Smooth muscle cell (in vitro differentiated cells): ENCODE measurements around the gene STUB1. TPM values are rescaled to one million over a fixed set of nuclear protein-coding genes. Genes with fewer than 3 reads are reported as not detected.
A peak's percentile ranks its signal among the peaks of the same experiment; 100 is the strongest.

Experiments
- DNase-seq: peaks from one replicate; lab custom pipeline; 2025; ENCODE audit not compliant: unreplicated experiment; lab: John Stamatoyannopoulos, UW
- H2AFZ ChIP-seq: fragments of 200-600 bp; sonication (generic); 2 replicates; pipeline ENCODE4 v1.6.0; 2016; ENCODE audit warnings: antibody characterized with exemption, low read depth, mild to moderate bottlenecking
- H3F3A ChIP-seq: fragments of 200-600 bp; sonication (generic); 2 replicates; pipeline ENCODE4 v1.6.0; 2017; ENCODE audit warnings: antibody characterized with exemption, low read depth
- H3K27ac ChIP-seq: fragments of 200-600 bp; sonication (generic); 2 replicates; pipeline ENCODE4 v1.5.1; 2016; ENCODE audit warnings: low read depth, mild to moderate bottlenecking
- H3K27me3 ChIP-seq: fragments of 200-600 bp; sonication (generic); 2 replicates; pipeline ENCODE4 v1.6.1; 2016; ENCODE audit warnings: low read depth, mild to moderate bottlenecking
- H3K36me3 ChIP-seq: fragments of 200-600 bp; sonication (generic); 2 replicates; pipeline ENCODE4 v1.5.1; 2016; ENCODE audit warnings: low read depth
- H3K4me1 ChIP-seq: fragments of 200-600 bp; sonication (generic); 2 replicates; pipeline ENCODE4 v1.5.1; 2016; ENCODE audit warnings: low read depth
- H3K4me2 ChIP-seq: fragments of 200-600 bp; sonication (generic); 2 replicates; pipeline ENCODE4 v1.6.0; 2016; ENCODE audit warnings: mild to moderate bottlenecking
- H3K4me3 ChIP-seq: fragments of 200-600 bp; sonication (generic); 2 replicates; pipeline ENCODE4 v1.5.1; 2016; ENCODE audit warnings: mild to moderate bottlenecking
- H3K79me2 ChIP-seq: fragments of 200-600 bp; sonication (generic); 2 replicates; pipeline ENCODE4 v1.6.0; 2016; ENCODE audit warnings: low read depth, mild to moderate bottlenecking
- H3K9ac ChIP-seq: fragments of 200-600 bp; sonication (generic); 2 replicates; pipeline ENCODE4 v1.6.0; 2016; ENCODE audit warnings: low read depth
- H3K9me3 ChIP-seq: fragments of 200-600 bp; sonication (generic); replicated peaks from 2 replicates; pipeline ENCODE4 v1.5.1; 2016; ENCODE audit warnings: low read depth
- H4K20me1 ChIP-seq: fragments of 200-600 bp; sonication (generic); 2 replicates; pipeline ENCODE4 v1.6.0; 2016; ENCODE audit warnings: low read depth
- WGBS: methylation state at CpG from one replicate; pipeline ENCODE4 v1.1.7; 2016; ENCODE audit warnings: low lambda C conversion rate; 5-methylcytosine and 5-hydroxymethylcytosine counted together
- polyA plus RNA-seq: library from polyadenylated mRNA; unstranded; fragments of >200 nt; fragmentation: Nextera tagmentation; extraction: Ambion mirVana; gene quantifications from 2 replicates; pipeline ENCODE4 v1.2.1, GENCODE V29; 2016
- total RNA-seq: library from RNA; depleted of rRNA; stranded (reverse); fragments of >200 nt; gene quantifications from 2 replicates; pipeline ENCODE4 v1.2.3, GENCODE V29; 2014
- TF ChIP-seq, protein P1 (sequence below): fragments of 200-600 bp; sonication (generic); IDR thresholded peaks from 2 replicates; pipeline ENCODE4 v1.5.1; 2017; ENCODE audit warnings: borderline replicate concordance, mild to moderate bottlenecking, antibody characterized with exemption; ENCODE audit not compliant: insufficient read depth, poor library complexity, severe bottlenecking

Gene STUB1
- total and polyA plus RNA-seq, 2 experiments from 2014 or later, result 99.0 to 196 TPM

DNA sequence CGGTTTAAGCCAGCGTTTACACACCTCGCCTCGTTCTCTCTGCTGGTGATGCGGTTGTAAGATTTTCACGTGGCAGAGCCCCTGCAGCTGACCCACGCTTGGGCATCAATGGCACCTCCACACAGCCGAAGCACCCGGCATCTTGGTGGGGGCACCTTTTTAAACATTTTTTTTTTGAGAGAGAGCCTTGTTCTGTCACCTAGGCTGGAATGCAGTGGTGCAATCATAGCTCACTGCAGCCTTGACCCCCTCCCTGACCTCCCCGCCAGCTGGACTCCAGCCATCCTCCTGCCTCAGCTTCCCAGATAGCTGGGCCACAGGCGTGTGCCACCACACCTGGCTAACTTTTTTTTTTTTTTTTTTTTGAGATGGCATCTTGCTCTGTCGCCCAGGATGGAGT lies 26.2 kb upstream of the STUB1 start:
- 93% methylated on average over 12 of the region's 12 CpGs for WGBS
- Histone ChIP-seq H3K9ac (no peak overlapping the region), H3K9me3 (no peaks in the 10 kb centered on the region), H3F3A (no peaks in the 10 kb centered on the region), H3K4me2 (no peak overlapping the region), H4K20me1 (no peaks in the 10 kb centered on the region), H3K27me3 (no peaks in the 10 kb centered on the region), H3K79me2 (no peaks in the 10 kb centered on the region), H3K4me3 (no peak overlapping the region), H2AFZ (no peak overlapping the region), H3K4me1 (peaks cover 7% of the 10 kb centered on the region), H3K36me3 (no peaks in the 10 kb centered on the region), H3K27ac (no peak overlapping the region)
- no peak for DNase-seq
- TF ChIP-seq, protein P1, sequence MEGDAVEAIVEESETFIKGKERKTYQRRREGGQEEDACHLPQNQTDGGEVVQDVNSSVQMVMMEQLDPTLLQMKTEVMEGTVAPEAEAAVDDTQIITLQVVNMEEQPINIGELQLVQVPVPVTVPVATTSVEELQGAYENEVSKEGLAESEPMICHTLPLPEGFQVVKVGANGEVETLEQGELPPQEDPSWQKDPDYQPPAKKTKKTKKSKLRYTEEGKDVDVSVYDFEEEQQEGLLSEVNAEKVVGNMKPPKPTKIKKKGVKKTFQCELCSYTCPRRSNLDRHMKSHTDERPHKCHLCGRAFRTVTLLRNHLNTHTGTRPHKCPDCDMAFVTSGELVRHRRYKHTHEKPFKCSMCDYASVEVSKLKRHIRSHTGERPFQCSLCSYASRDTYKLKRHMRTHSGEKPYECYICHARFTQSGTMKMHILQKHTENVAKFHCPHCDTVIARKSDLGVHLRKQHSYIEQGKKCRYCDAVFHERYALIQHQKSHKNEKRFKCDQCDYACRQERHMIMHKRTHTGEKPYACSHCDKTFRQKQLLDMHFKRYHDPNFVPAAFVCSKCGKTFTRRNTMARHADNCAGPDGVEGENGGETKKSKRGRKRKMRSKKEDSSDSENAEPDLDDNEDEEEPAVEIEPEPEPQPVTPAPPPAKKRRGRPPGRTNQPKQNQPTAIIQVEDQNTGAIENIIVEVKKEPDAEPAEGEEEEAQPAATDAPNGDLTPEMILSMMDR, result no peak

DNA sequence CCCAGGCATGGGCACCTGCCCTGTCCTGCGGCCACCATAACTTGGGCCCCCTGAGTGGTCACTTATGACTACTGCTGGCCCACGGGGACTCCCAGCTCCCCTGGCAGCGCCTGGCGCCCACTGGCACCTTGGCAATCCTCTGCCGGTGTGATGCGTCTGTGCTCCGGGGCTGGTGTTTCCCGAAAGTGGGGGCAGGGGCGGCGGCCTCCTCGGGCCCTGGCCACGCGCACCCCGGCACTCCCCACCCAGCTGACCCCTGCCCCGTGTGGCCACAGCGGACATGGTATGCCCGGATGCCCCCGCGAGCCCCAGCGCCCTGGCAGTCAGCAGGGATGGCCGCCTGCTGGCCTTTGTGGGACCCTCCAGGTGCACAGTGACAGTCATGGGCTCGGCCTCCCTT lies 22.7 kb upstream of the STUB1 start:
- Histone ChIP-seq H3K79me2 (no peaks in the 10 kb centered on the region), H3K4me3 (no peak overlapping the region), H3K36me3 (no peaks in the 10 kb centered on the region), H3K9me3 (no peaks in the 10 kb centered on the region), H3K9ac (no peak overlapping the region), H3K27ac (no peak overlapping the region), H2AFZ (no peak overlapping the region), H3K4me2 (no peak overlapping the region), H3F3A (no peaks in the 10 kb centered on the region), H3K4me1 (peaks cover 3% of the 10 kb centered on the region), H4K20me1 (no peaks in the 10 kb centered on the region), H3K27me3 (no peaks in the 10 kb centered on the region)
- DNase-seq, result no peak
- TF ChIP-seq, protein P1, result no peak
- WGBS, result 96% methylated on average over 19 of the region's 22 CpGs

DNA sequence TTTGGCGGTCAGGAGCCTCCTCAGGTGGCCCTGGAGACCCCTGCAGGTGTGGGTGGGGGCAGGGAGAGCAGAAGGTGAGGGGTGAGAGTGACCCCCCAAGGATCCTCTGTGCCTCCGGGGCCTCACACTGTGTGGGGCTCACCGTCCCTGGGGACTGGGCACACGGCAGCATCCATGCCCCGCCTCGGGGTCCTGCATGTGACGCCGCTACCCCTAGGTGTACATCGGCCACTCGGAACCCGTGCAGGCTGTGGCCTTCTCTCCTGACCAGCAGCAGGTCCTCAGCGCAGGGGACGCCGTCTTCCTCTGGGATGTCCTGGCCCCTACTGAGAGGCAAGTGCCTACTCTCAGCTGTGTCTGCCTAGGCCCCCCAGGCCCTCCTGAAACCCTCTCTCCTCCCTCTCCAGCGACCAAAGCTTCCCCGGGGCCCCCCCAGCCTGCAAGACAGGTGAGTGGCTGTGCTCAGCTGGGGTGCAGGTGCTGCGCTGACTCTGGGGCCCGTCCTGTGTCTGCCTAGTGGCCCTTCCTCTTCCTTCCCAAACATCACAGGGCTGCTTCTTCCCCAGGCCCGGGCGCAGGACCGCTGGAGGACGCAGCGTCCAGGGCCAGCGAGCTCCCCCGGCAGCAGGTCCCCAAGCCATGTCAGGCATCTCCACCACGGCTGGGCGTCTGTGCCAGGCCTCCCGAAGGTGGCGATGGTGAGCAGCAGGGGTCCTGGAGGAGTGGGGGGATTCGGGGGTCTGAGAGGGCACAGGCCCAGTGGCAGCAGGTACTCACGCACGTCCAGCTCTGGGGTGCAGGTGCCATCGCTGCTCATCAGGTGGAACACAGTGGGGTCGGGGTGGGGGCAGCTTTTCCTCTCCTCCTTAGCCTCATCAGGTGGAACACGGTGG lies 21.3 kb upstream of the STUB1 start:
- Histone ChIP-seq H3K79me2 (no peaks in the 10 kb centered on the region), H3K36me3 (no peaks in the 10 kb centered on the region), H3K9me3 (no peaks in the 10 kb centered on the region), H2AFZ (no peak overlapping the region), H3F3A (no peaks in the 10 kb centered on the region), H3K4me2 (no peak overlapping the region), H3K27me3 (no peaks in the 10 kb centered on the region), H3K27ac (no peak overlapping the region), H3K4me1 (peaks cover 3% of the 10 kb centered on the region), H4K20me1 (no peaks in the 10 kb centered on the region), H3K9ac (no peak overlapping the region), H3K4me3 (no peak overlapping the region)
- no peak for DNase-seq
- TF ChIP-seq, protein P1, result peak; percentile 6
- 92% methylated on average over 30 of the region's 35 CpGs for WGBS

DNA sequence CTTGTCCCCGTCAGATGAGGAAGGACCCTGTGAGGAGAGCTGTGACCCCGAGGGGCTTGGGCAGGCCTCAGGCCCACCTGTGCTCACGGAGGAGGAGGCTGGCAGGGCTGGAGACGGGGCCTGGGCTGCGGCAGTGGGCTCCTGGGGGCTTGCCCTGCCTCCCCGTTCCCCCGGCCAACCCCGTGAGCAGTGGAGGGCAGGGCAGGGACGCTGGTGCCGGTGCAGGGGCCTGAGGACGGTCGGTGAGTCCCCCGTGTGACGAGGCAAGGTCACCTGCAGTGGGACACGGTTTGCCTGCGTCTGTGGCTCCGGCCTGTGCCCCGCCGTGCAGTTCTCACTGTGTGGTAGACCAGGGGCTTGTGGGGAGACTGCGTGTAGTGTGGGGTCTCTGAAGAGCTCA lies 20.6 kb upstream of the STUB1 start:
- Histone ChIP-seq H3K4me1 (peaks cover 3% of the 10 kb centered on the region), H3K9me3 (no peaks in the 10 kb centered on the region), H3K79me2 (no peaks in the 10 kb centered on the region), H3K4me2 (no peak overlapping the region), H2AFZ (no peak overlapping the region), H3K36me3 (no peaks in the 10 kb centered on the region), H3K27ac (no peak overlapping the region), H4K20me1 (no peaks in the 10 kb centered on the region), H3K27me3 (no peaks in the 10 kb centered on the region), H3K9ac (no peak overlapping the region), H3K4me3 (no peak overlapping the region), H3F3A (no peaks in the 10 kb centered on the region)
- TF ChIP-seq, protein P1, result no peak
- 95% methylated on average over 20 of the region's 20 CpGs for WGBS
- no peak for DNase-seq
